ENCODE data around the gene SKOR1.

SKOR1 gene

DNA sequence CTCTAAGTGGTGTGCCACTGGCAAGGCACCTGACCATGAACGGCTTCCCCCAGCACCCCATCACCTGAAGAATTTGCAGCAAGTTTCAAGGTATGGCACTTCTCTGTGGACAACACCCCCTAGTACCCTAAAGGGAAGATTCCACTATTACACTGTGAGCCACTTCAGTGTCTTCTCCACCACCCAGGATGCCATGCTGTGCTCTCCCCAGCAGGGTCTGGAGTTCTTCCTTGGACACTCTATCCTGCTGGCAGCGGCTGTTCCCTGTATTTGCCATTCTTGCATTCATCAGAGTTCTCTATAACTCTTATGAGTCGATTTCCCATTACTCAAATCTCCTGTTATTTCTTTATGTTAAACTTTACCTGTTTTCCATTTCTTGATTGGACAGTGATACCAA, 48.5 kb downstream of the SKOR1 start:
- Histone ChIP-seq H3K27me3 (ENCODE audit: control insufficient read depth, insufficient read depth, low read length) (no peaks in the 10 kb centered on the region), H3K4me1 (ENCODE audit: control insufficient read depth, insufficient read depth, low read length) (no peaks in the 10 kb centered on the region), H3K9ac (ENCODE audit: low read depth, low read length) (no peak overlapping the region), H3K9me3 (ENCODE audit: control insufficient read depth, insufficient read depth, low read length) (peaks cover 11% of the 10 kb centered on the region), H3K4me3 (ENCODE audit: low read depth, low read length) (no peak overlapping the region), H3K36me3 (ENCODE audit: control insufficient read depth, insufficient read depth, low read length) (no peaks in the 10 kb centered on the region)

DNA sequence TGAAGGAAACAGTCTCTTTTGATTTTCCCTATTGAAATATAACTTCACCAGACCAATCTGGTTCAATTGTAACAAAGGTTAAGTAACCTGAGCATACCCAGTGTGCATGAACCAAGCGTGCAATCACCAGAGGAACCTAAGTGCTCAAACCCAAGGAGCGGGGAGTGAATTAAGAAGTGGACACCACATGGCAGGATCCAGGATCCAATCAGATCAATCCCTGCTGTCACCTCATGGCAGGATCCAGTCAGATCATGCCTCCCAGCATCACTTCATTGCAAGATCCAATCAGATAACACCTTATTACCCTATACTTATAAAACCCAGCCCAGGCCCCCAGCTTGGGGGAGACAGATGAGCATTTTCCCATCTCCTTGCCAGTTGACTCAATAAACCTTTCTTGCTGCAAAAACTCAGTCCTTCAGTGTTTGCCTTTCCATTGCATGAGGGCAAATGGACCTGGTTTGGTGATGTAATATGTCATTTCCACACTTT, 53.5 kb downstream of the SKOR1 start:
- H3K9ac ChIP-seq (ENCODE audit: low read depth, low read length) = no peak overlapping the region
- no peaks in the 10 kb centered on the region for H3K9me3 ChIP-seq (ENCODE audit: control insufficient read depth, insufficient read depth, low read length)
- H3K36me3 ChIP-seq (ENCODE audit: control insufficient read depth, insufficient read depth, low read length) = no peaks in the 10 kb centered on the region
- H3K4me1 ChIP-seq (ENCODE audit: control insufficient read depth, insufficient read depth, low read length) = peaks cover 7% of the 10 kb centered on the region
- no peak overlapping the region for H3K4me3 ChIP-seq (ENCODE audit: low read depth, low read length)
- no peaks in the 10 kb centered on the region for H3K27me3 ChIP-seq (ENCODE audit: control insufficient read depth, insufficient read depth, low read length)

DNA sequence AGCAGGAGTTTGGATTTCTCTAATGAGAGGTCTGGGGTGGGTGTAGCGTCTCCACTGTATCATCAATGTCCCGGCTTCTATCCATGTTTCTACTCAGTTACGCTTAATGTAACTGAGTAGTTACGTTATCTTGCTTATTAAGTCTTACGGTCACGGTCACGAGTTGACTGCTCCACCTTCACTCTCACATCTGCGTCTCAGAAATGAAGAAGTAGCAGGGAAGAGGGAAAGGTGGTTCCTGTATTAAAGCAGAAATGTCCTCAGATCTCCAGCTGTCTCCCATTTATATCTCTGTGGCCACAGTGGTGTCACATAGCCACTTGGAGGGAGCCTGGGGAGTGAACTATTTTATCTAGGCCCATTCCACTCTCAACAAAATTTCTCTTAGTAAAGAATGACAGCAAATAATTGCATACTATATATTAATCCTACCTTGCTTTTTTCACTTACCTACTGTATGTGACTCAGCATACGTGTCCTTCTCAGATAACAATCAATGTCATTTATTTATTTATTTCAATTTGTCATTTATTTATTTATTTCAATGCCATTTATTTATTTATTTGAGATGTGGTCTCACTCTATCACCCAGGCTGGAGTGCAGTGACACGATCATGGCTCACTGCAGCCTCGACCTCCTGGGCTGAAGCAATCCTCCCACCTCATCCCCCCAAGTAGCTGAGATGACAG, 54.3 kb downstream of the SKOR1 start:
- Histone ChIP-seq H3K36me3 (ENCODE audit: control insufficient read depth, insufficient read depth, low read length) (no peaks in the 10 kb centered on the region), H3K27me3 (ENCODE audit: control insufficient read depth, insufficient read depth, low read length) (no peaks in the 10 kb centered on the region), H3K4me1 (ENCODE audit: control insufficient read depth, insufficient read depth, low read length) (peaks cover 7% of the 10 kb centered on the region), H3K9ac (ENCODE audit: low read depth, low read length) (no peak overlapping the region), H3K9me3 (ENCODE audit: control insufficient read depth, insufficient read depth, low read length) (no peaks in the 10 kb centered on the region), H3K4me3 (ENCODE audit: low read depth, low read length) (no peak overlapping the region)

DNA sequence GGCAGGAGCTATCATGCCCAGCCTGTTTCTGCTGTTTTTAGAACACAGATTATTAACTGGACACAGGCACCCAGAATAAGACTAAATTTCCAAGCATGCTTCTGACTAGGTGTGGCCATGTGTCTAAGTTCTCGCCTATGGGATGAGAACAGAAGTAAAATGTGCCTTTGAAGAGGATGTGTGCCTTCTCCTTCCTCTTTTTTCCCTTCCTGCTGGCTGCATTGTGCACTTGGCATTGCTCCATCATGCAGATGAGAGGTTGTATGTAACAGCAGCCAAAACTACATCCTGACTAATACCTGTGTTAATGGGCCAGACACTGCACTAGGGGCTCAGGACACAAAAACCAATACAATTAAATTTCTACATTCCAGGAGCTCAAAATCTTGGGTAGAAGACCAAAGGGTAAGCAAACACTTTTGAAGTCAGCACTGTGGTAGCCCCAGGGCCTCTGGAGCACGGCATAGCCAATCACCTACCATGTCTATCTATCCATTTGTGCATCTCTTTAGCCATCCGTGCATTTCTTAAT, 55.4 kb downstream of the SKOR1 start:
- H3K4me1 ChIP-seq (ENCODE audit: control insufficient read depth, insufficient read depth, low read length) = peaks cover 7% of the 10 kb centered on the region
- no peak overlapping the region for H3K9ac ChIP-seq (ENCODE audit: low read depth, low read length)
- no peaks in the 10 kb centered on the region for H3K36me3 ChIP-seq (ENCODE audit: control insufficient read depth, insufficient read depth, low read length)
- no peaks in the 10 kb centered on the region for H3K9me3 ChIP-seq (ENCODE audit: control insufficient read depth, insufficient read depth, low read length)
- no peak overlapping the region for H3K4me3 ChIP-seq (ENCODE audit: low read depth, low read length)
- peaks cover 9% of the 10 kb centered on the region for H3K27me3 ChIP-seq (ENCODE audit: control insufficient read depth, insufficient read depth, low read length)

DNA sequence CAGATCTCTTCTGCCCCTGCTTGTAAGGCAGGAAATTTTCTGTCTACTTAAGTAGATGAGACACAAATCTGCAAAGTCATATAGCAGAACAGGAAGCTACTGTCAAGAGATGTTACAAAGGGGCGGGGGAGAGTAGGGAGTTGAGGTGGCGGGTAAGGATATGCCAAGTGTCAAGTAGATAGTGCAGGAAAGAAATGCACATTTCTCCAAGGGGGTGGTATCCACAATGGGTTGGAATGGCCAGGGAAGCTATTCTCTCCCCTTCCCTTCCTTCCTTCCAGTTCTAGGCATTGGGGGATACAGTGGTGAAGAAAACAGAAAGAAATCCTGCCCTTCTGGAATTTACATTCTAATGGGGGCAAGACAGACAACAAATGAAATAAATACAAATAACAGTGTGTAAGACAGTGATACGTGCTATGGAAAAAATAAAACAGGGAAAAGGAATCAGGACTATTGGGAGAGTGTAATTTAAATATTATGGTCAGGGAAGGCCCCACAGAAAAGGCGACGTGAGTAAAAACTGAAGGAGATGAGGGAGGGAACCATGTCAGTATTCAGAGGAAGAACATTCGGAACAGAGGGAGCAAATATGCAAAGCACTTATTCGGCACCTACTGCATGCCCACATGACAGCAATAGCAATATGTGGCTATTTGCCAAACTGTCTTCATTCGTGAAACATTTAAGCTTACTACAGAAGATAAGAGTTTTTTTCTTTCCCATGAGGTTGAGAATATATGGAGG, 57.4 kb downstream of the SKOR1 start:
- Histone ChIP-seq H3K27me3 (ENCODE audit: control insufficient read depth, insufficient read depth, low read length) (peaks cover 9% of the 10 kb centered on the region), H3K9me3 (ENCODE audit: control insufficient read depth, insufficient read depth, low read length) (no peaks in the 10 kb centered on the region), H3K36me3 (ENCODE audit: control insufficient read depth, insufficient read depth, low read length) (no peaks in the 10 kb centered on the region), H3K9ac (ENCODE audit: low read depth, low read length) (no peak overlapping the region), H3K4me1 (ENCODE audit: control insufficient read depth, insufficient read depth, low read length) (peaks cover 7% of the 10 kb centered on the region), H3K4me3 (ENCODE audit: low read depth, low read length) (no peak overlapping the region)

DNA sequence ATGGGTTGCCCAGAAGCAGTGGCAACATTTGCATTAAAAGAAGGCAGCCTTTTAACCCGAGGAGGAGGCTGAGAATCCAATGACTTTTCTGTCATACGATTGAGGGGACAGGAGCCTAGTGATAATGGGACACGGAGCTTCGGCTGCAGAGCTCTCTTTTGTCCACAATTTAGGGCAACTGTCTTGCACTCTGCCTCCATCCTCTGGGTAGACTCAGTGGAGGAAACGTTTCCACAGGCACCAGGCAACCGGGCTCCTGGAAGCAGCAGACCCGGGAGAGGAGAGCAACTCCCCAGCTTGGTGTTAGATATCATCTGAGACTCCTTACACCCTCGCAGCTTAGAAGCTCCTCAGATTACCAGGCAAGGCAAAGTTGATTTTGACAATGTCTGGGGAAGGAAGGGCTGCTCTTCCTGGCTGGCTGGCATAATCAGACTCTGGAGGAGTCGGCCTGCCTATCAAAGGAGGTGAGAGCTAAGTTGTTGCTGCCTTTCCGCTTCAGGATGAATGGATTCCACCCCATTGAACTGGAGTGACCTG, 58.0 kb downstream of the SKOR1 start:
- H3K9ac ChIP-seq (ENCODE audit: low read depth, low read length) = no peak overlapping the region
- H3K9me3 ChIP-seq (ENCODE audit: control insufficient read depth, insufficient read depth, low read length) = no peaks in the 10 kb centered on the region
- H3K36me3 ChIP-seq (ENCODE audit: control insufficient read depth, insufficient read depth, low read length) = no peaks in the 10 kb centered on the region
- peaks cover 9% of the 10 kb centered on the region for H3K27me3 ChIP-seq (ENCODE audit: control insufficient read depth, insufficient read depth, low read length)
- H3K4me1 ChIP-seq (ENCODE audit: control insufficient read depth, insufficient read depth, low read length) = peaks cover 7% of the 10 kb centered on the region
- no peak overlapping the region for H3K4me3 ChIP-seq (ENCODE audit: low read depth, low read length)

DNA sequence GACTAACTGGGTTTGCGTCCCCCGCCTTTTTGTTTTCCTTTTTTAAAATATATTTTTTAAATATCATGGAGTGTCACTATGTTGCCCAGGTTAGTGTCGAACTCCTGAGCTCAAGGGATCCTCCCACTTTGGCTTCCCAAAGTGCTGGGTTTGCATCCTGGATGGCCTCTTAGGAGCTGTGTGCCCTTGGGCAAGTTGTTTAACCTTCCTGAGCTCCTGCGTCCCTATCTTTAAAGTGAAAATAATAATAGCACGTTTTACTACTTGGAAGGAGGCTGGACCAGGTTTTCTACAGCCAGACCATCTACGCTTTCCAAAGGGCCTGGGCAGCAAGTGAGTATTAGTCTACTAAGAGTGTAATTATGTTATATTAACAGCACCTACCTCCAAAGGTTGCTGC, 58.7 kb downstream of the SKOR1 start:
- H3K4me3 ChIP-seq (ENCODE audit: low read depth, low read length) = peak overlapping the region; percentile 44
- no peaks in the 10 kb centered on the region for H3K9me3 ChIP-seq (ENCODE audit: control insufficient read depth, insufficient read depth, low read length)
- no peaks in the 10 kb centered on the region for H3K36me3 ChIP-seq (ENCODE audit: control insufficient read depth, insufficient read depth, low read length)
- no peak overlapping the region for H3K9ac ChIP-seq (ENCODE audit: low read depth, low read length)
- H3K27me3 ChIP-seq (ENCODE audit: control insufficient read depth, insufficient read depth, low read length) = peaks cover 12% of the 10 kb centered on the region
- peaks cover 7% of the 10 kb centered on the region for H3K4me1 ChIP-seq (ENCODE audit: control insufficient read depth, insufficient read depth, low read length)

All from iPS-15b (cell line).